SK-N-SH treated with all-trans-retinoic acid at 6 μM for 48 hours (cell line): ENCODE results near the gene PAQR5.

Experiments
- ATAC-seq: fragments of 200-7000 bp; cut with Tn5 transposase; 3 replicates; pipeline ENCODE4 v1.9.1; 2020; ENCODE audit warnings: mild to moderate bottlenecking, moderate library complexity
- ARNTL ChIP-seq: fragments of 450-650 bp; formaldehyde crosslinking; IDR thresholded peaks from 2 replicates; pipeline ENCODE4 v1.5.0; 2020; ENCODE audit warnings: low read depth, mild to moderate bottlenecking, moderate library complexity, borderline replicate concordance
- BACH2 ChIP-seq: fragments of 250-450 bp; sonication (Bioruptor Pico); IDR thresholded peaks from 2 replicates; pipeline ENCODE4 v1.9.0; 2021; ENCODE audit warnings: mild to moderate bottlenecking, borderline replicate concordance
- CREB5 ChIP-seq: fragments of 250-450 bp; sonication (Bioruptor Pico); IDR thresholded peaks from 2 replicates; pipeline ENCODE4 v1.5.1; 2020; ENCODE audit warnings: low read depth, mild to moderate bottlenecking, moderate library complexity
- CSDC2 ChIP-seq: fragments of 250-450 bp; sonication (Bioruptor Pico); IDR thresholded peaks from 2 replicates; pipeline ENCODE4 v1.5.0; 2020; ENCODE audit warnings: mild to moderate bottlenecking, moderate library complexity
- CSRNP3 ChIP-seq: fragments of 250-450 bp; sonication (Bioruptor Pico); IDR thresholded peaks from 2 replicates; pipeline ENCODE4 v1.5.1; 2021; ENCODE audit warnings: mild to moderate bottlenecking, moderate library complexity
- ESRRG ChIP-seq: fragments of 250-450 bp; sonication (Bioruptor Pico); IDR thresholded peaks from 2 replicates; pipeline ENCODE4 v1.6.1; 2021; ENCODE audit warnings: mild to moderate bottlenecking
- GLIS3 ChIP-seq: fragments of 250-450 bp; sonication (Bioruptor Pico); IDR thresholded peaks from 2 replicates; pipeline ENCODE4 v1.5.0; 2020; ENCODE audit warnings: mild to moderate bottlenecking, moderate library complexity
- ISL1 ChIP-seq: fragments of 250-450 bp; sonication (Bioruptor Pico); IDR thresholded peaks from 2 replicates; pipeline ENCODE4 v2.1.2; 2022; ENCODE audit warnings: mild to moderate bottlenecking, moderate library complexity
- OSR1 ChIP-seq: fragments of 250-450 bp; sonication (Bioruptor Pico); IDR thresholded peaks from 2 replicates; pipeline ENCODE4 v1.8.0; 2022; ENCODE audit warnings: moderate library complexity, mild to moderate bottlenecking, inconsistent platforms
- PATZ1 ChIP-seq: fragments of 250-450 bp; sonication (Bioruptor Pico); IDR thresholded peaks from 2 replicates; pipeline ENCODE4 v1.8.0; 2020; ENCODE audit warnings: mild to moderate bottlenecking, moderate library complexity, borderline replicate concordance
- POU6F1 ChIP-seq: fragments of 250-450 bp; sonication (Bioruptor Pico); IDR thresholded peaks from 2 replicates; pipeline ENCODE4 v1.8.0; 2021; ENCODE audit warnings: low read depth, mild to moderate bottlenecking, moderate library complexity, borderline replicate concordance
- PPARA ChIP-seq: fragments of 250-450 bp; sonication (Bioruptor Pico); IDR thresholded peaks from 2 replicates; pipeline ENCODE4 v1.5.0; 2020; ENCODE audit warnings: mild to moderate bottlenecking, borderline replicate concordance
- RARB ChIP-seq: fragments of 250-450 bp; sonication (Bioruptor Pico); IDR thresholded peaks from 2 replicates; pipeline ENCODE4 v1.8.0; 2021; ENCODE audit warnings: mild to moderate bottlenecking, moderate library complexity
- SNAI2 ChIP-seq: fragments of 250-450 bp; sonication (Bioruptor Pico); IDR thresholded peaks from 2 replicates; pipeline ENCODE4 v1.5.0; 2020; ENCODE audit warnings: mild to moderate bottlenecking, moderate library complexity
- TSHZ2 ChIP-seq: fragments of 250-450 bp; sonication (Bioruptor Pico); IDR thresholded peaks from 2 replicates; pipeline ENCODE4 v1.5.0; 2020; ENCODE audit warnings: mild to moderate bottlenecking, moderate library complexity
- ZC3H10 ChIP-seq: fragments of 250-450 bp; sonication (Bioruptor Pico); IDR thresholded peaks from 2 replicates; pipeline ENCODE4 v1.5.1; 2021; ENCODE audit warnings: mild to moderate bottlenecking, moderate library complexity
- ZFP3 ChIP-seq: fragments of 250-450 bp; sonication (Bioruptor Pico); IDR thresholded peaks from 2 replicates; pipeline ENCODE4 v1.5.0; 2020; ENCODE audit warnings: mild to moderate bottlenecking, moderate library complexity
- ZFP30 ChIP-seq: fragments of 450-650 bp; formaldehyde crosslinking; IDR thresholded peaks from 2 replicates; pipeline ENCODE4 v1.5.0; 2022; ENCODE audit warnings: mild to moderate bottlenecking, moderate library complexity
- ZNF565 ChIP-seq: fragments of 450-650 bp; formaldehyde crosslinking; conservative IDR thresholded peaks from 2 replicates; pipeline ENCODE4 v1.5.0; 2020; ENCODE audit warnings: low read depth, mild to moderate bottlenecking, moderate library complexity
- ZNF70 ChIP-seq: fragments of 450-650 bp; formaldehyde crosslinking; IDR thresholded peaks from 2 replicates; pipeline ENCODE4 v1.5.0; 2020; ENCODE audit warnings: mild to moderate bottlenecking, moderate library complexity
- ZNF8 ChIP-seq: fragments of 450-650 bp; formaldehyde crosslinking; IDR thresholded peaks from 2 replicates; pipeline ENCODE4 v1.5.0; 2020; ENCODE audit warnings: mild to moderate bottlenecking, moderate library complexity

PAQR5 gene

GRCh38 chr15:69410248-69410874, 111.6 kb downstream of the PAQR5 start:
- peak; percentile 57 for ATAC-seq
- TF ChIP-seq ZFP3 (CRISPR knock-in tag) (no peak), ZFP30 (CRISPR knock-in tag) (no peak), BACH2 (no peak), ESRRG (CRISPR knock-in tag) (no peak), CSRNP3 (CRISPR knock-in tag) (no peak), ZNF70 (no peak), CREB5 (CRISPR knock-in tag) (no peak), CSDC2 (CRISPR knock-in tag) (no peak), PPARA (CRISPR knock-in tag) (no peak), GLIS3 (CRISPR knock-in tag) (no peak)
- TF ChIP-seq, all 23 proteins: peak for 0

- ATAC-seq: no peak
- TF ChIP-seq ZNF70 (no peak), ZFP3 (CRISPR knock-in tag) (no peak), BACH2 (no peak), RARB (CRISPR knock-in tag) (no peak), OSR1 (CRISPR knock-in tag) (no peak), CSDC2 (CRISPR knock-in tag) (no peak), ESRRG (CRISPR knock-in tag) (no peak), CREB5 (CRISPR knock-in tag) (no peak), ISL1 (CRISPR knock-in tag) (no peak), ZC3H10 (CRISPR knock-in tag) (no peak), ARNTL (CRISPR knock-in tag) (no peak), GLIS3 (CRISPR knock-in tag) (no peak), ZNF565 (no peak), ZFP30 (CRISPR knock-in tag) (no peak)
- TF ChIP-seq, all 23 proteins: peak for 0
Observed at GRCh38 chr15:69412274-69412673, 113.6 kb downstream of the PAQR5 start.

GRCh38 chr15:69412701-69413100, 114.0 kb downstream of the PAQR5 start:
- ATAC-seq: no peak
- TF ChIP-seq POU6F1 (CRISPR knock-in tag) (no peak), TSHZ2 (CRISPR knock-in tag) (no peak), ISL1 (CRISPR knock-in tag) (no peak), CREB5 (CRISPR knock-in tag) (no peak), RARB (CRISPR knock-in tag) (no peak), BACH2 (no peak), OSR1 (CRISPR knock-in tag) (no peak), ZNF8 (CRISPR knock-in tag) (no peak), PATZ1 (CRISPR knock-in tag) (no peak), ZC3H10 (CRISPR knock-in tag) (no peak), PPARA (CRISPR knock-in tag) (no peak), ZNF70 (no peak), CSRNP3 (CRISPR knock-in tag) (no peak), ZFP3 (CRISPR knock-in tag) (no peak), ARNTL (CRISPR knock-in tag) (no peak), ZFP30 (CRISPR knock-in tag) (no peak), SNAI2 (CRISPR knock-in tag) (no peak)
